ENCODE data around the gene GFPT1. TPM values are rescaled to one million over a fixed set of nuclear protein-coding genes. Genes with fewer than 3 reads are reported as not detected.

GFPT1 gene
- total and polyA plus RNA-seq, 9 of the 15 experiments (the other 6 are each of a cell fraction or from before 2014, with no cell fraction given), result 6.6 to 38.3 (median 15.9) TPM

DNA sequence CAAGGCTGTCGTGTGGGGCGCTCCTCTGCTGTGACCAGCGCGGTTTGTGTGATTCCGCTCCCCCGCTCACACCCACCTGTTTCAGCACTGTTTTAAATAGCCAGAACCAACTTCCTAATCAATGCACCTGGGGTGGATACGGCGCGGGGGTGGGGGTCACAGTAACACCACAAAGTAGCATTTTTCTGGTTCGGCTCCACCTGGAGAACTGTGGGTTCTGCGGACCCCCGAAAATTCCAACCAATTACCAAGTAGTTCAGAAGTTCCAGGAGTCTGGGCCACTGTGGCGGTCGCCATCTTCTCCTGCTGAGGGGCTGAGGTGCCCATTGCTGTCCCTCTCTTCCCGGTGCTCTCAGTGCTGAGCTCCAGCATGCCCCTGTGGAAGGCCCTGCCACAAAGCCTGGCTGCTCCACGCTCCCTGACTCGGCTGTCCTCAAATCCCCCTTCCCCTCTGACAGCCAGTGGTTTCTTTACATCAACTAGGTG, 79.4 kb downstream of the GFPT1 start (continued):
- TF ChIP-seq, protein P1, sequence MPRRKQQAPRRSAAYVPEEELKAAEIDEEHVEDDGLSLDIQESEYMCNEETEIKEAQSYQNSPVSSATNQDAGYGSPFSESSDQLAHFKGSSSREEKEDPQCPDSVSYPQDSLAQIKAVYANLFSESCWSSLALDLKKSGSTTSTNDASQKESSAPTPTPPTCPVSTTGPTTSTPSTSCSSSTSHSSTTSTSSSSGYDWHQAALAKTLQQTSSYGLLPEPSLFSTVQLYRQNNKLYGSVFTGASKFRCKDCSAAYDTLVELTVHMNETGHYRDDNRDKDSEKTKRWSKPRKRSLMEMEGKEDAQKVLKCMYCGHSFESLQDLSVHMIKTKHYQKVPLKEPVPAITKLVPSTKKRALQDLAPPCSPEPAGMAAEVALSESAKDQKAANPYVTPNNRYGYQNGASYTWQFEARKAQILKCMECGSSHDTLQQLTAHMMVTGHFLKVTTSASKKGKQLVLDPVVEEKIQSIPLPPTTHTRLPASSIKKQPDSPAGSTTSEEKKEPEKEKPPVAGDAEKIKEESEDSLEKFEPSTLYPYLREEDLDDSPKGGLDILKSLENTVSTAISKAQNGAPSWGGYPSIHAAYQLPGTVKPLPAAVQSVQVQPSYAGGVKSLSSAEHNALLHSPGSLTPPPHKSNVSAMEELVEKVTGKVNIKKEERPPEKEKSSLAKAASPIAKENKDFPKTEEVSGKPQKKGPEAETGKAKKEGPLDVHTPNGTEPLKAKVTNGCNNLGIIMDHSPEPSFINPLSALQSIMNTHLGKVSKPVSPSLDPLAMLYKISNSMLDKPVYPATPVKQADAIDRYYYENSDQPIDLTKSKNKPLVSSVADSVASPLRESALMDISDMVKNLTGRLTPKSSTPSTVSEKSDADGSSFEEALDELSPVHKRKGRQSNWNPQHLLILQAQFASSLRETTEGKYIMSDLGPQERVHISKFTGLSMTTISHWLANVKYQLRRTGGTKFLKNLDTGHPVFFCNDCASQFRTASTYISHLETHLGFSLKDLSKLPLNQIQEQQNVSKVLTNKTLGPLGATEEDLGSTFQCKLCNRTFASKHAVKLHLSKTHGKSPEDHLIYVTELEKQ (CRISPR knock-in tag; IDR thresholded peaks at IDR 0.05), result no peak
- TF ChIP-seq, protein P2, sequence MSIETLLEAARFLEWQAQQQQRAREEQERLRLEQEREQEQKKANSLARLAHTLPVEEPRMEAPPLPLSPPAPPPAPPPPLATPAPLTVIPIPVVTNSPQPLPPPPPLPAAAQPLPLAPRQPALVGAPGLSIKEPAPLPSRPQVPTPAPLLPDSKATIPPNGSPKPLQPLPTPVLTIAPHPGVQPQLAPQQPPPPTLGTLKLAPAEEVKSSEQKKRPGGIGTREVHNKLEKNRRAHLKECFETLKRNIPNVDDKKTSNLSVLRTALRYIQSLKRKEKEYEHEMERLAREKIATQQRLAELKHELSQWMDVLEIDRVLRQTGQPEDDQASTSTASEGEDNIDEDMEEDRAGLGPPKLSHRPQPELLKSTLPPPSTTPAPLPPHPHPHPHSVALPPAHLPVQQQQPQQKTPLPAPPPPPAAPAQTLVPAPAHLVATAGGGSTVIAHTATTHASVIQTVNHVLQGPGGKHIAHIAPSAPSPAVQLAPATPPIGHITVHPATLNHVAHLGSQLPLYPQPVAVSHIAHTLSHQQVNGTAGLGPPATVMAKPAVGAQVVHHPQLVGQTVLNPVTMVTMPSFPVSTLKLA (conservative IDR thresholded peaks at IDR 0.05), result no peak
- no peak for TF ChIP-seq BHLHE40 (IDR thresholded peaks at IDR 0.05; ENCODE audit: low read length)
- TF ChIP-seq, protein P3, sequence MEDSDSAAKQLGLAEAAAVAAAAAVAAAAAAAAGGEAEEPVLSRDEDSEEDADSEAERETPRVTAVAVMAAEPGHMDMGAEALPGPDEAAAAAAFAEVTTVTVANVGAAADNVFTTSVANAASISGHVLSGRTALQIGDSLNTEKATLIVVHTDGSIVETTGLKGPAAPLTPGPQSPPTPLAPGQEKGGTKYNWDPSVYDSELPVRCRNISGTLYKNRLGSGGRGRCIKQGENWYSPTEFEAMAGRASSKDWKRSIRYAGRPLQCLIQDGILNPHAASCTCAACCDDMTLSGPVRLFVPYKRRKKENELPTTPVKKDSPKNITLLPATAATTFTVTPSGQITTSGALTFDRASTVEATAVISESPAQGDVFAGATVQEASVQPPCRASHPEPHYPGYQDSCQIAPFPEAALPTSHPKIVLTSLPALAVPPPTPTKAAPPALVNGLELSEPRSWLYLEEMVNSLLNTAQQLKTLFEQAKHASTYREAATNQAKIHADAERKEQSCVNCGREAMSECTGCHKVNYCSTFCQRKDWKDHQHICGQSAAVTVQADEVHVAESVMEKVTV (CRISPR knock-in tag; IDR thresholded peaks at IDR 0.05), result no peak
